Smooth muscle cell (in vitro differentiated cells): ENCODE measurements around the gene LENEP. TPM values are rescaled to one million over a fixed set of nuclear protein-coding genes. Genes with fewer than 3 reads are reported as not detected.

Source experiments
- DNase-seq: peaks from one replicate; lab custom pipeline; 2025; ENCODE audit not compliant: unreplicated experiment; lab: John Stamatoyannopoulos, UW
- H2AFZ ChIP-seq: fragments of 200-600 bp; sonication (generic); 2 replicates; pipeline ENCODE4 v1.6.0; 2016; ENCODE audit warnings: antibody characterized with exemption, low read depth, mild to moderate bottlenecking
- H3F3A ChIP-seq: fragments of 200-600 bp; sonication (generic); 2 replicates; pipeline ENCODE4 v1.6.0; 2017; ENCODE audit warnings: antibody characterized with exemption, low read depth
- H3K27ac ChIP-seq: fragments of 200-600 bp; sonication (generic); 2 replicates; pipeline ENCODE4 v1.5.1; 2016; ENCODE audit warnings: low read depth, mild to moderate bottlenecking
- H3K27me3 ChIP-seq: fragments of 200-600 bp; sonication (generic); 2 replicates; pipeline ENCODE4 v1.6.1; 2016; ENCODE audit warnings: low read depth, mild to moderate bottlenecking
- H3K36me3 ChIP-seq: fragments of 200-600 bp; sonication (generic); 2 replicates; pipeline ENCODE4 v1.5.1; 2016; ENCODE audit warnings: low read depth
- H3K4me1 ChIP-seq: fragments of 200-600 bp; sonication (generic); 2 replicates; pipeline ENCODE4 v1.5.1; 2016; ENCODE audit warnings: low read depth
- H3K4me2 ChIP-seq: fragments of 200-600 bp; sonication (generic); 2 replicates; pipeline ENCODE4 v1.6.0; 2016; ENCODE audit warnings: mild to moderate bottlenecking
- H3K4me3 ChIP-seq: fragments of 200-600 bp; sonication (generic); 2 replicates; pipeline ENCODE4 v1.5.1; 2016; ENCODE audit warnings: mild to moderate bottlenecking
- H3K79me2 ChIP-seq: fragments of 200-600 bp; sonication (generic); 2 replicates; pipeline ENCODE4 v1.6.0; 2016; ENCODE audit warnings: low read depth, mild to moderate bottlenecking
- H3K9ac ChIP-seq: fragments of 200-600 bp; sonication (generic); 2 replicates; pipeline ENCODE4 v1.6.0; 2016; ENCODE audit warnings: low read depth
- H3K9me3 ChIP-seq: fragments of 200-600 bp; sonication (generic); replicated peaks from 2 replicates; pipeline ENCODE4 v1.5.1; 2016; ENCODE audit warnings: low read depth
- H4K20me1 ChIP-seq: fragments of 200-600 bp; sonication (generic); 2 replicates; pipeline ENCODE4 v1.6.0; 2016; ENCODE audit warnings: low read depth
- WGBS: methylation state at CpG from one replicate; pipeline ENCODE4 v1.1.7; 2016; ENCODE audit warnings: low lambda C conversion rate; 5-methylcytosine and 5-hydroxymethylcytosine counted together
- polyA plus RNA-seq: library from polyadenylated mRNA; unstranded; fragments of >200 nt; fragmentation: Nextera tagmentation; extraction: Ambion mirVana; gene quantifications from 2 replicates; pipeline ENCODE4 v1.2.1, GENCODE V29; 2016
- total RNA-seq: library from RNA; depleted of rRNA; stranded (reverse); fragments of >200 nt; gene quantifications from 2 replicates; pipeline ENCODE4 v1.2.3, GENCODE V29; 2014
- TF ChIP-seq, protein P1 (sequence below): fragments of 200-600 bp; sonication (generic); IDR thresholded peaks from 2 replicates; pipeline ENCODE4 v1.5.1; 2017; ENCODE audit warnings: borderline replicate concordance, mild to moderate bottlenecking, antibody characterized with exemption; ENCODE audit not compliant: insufficient read depth, poor library complexity, severe bottlenecking

LENEP gene
- total and polyA plus RNA-seq, 2 experiments from 2014 or later = not detected

DNA sequence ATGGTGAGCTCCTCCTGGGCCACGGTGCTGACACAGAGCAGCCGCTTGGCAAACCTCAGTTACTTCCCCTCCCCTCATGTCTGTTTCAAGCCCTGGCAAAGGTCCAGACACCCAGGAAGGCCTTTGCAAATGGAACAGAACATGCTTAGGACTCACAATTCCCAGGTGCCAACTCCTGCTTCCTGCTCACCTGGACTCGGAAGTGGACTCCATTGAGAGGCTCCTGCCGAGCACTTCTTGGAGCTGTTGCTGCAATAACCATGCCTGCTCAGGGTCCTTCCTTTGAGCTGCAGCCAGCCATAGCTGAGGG is 29.5 kb downstream of the LENEP start:
- H3K79me2 ChIP-seq = no peaks in the 10 kb centered on the region
- H4K20me1 ChIP-seq = no peaks in the 10 kb centered on the region
- H3F3A ChIP-seq = no peaks in the 10 kb centered on the region
- H3K4me3 ChIP-seq = no peak overlapping the region
- peaks cover 4% of the 10 kb centered on the region for H3K4me1 ChIP-seq
- no peak overlapping the region for H3K4me2 ChIP-seq
- TF ChIP-seq, protein P1, sequence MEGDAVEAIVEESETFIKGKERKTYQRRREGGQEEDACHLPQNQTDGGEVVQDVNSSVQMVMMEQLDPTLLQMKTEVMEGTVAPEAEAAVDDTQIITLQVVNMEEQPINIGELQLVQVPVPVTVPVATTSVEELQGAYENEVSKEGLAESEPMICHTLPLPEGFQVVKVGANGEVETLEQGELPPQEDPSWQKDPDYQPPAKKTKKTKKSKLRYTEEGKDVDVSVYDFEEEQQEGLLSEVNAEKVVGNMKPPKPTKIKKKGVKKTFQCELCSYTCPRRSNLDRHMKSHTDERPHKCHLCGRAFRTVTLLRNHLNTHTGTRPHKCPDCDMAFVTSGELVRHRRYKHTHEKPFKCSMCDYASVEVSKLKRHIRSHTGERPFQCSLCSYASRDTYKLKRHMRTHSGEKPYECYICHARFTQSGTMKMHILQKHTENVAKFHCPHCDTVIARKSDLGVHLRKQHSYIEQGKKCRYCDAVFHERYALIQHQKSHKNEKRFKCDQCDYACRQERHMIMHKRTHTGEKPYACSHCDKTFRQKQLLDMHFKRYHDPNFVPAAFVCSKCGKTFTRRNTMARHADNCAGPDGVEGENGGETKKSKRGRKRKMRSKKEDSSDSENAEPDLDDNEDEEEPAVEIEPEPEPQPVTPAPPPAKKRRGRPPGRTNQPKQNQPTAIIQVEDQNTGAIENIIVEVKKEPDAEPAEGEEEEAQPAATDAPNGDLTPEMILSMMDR = no peak
- H2AFZ ChIP-seq = no peak overlapping the region
- no peak overlapping the region for H3K9ac ChIP-seq
- H3K9me3 ChIP-seq = no peaks in the 10 kb centered on the region
- 75% methylated on average over 4 of the region's 4 CpGs for WGBS
- DNase-seq = no peak
- no peaks in the 10 kb centered on the region for H3K27me3 ChIP-seq
- H3K27ac ChIP-seq = no peak overlapping the region
- H3K36me3 ChIP-seq = no peaks in the 10 kb centered on the region

DNA sequence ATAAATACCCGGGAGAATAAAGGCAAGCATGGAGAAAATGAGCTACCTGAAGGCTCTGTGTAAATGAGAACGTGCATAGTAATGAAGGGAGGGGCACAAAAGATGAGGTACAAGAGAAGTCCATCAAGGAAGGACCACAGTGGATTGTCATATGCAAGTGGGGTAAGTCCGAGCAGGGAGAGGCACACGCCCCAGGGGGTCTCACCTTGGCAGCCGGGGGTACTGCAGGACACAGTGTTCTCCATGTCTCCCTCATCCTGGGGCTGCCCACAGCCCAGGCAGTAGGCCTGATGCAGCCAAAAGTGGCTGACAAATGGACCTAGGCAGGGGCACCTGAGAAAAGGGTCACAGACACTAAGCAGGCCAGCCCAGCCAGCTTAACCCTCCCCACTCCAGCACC is 30.2 kb downstream of the LENEP start:
- Histone ChIP-seq H3K9me3 (no peaks in the 10 kb centered on the region), H3K9ac (no peak overlapping the region), H4K20me1 (no peaks in the 10 kb centered on the region), H3K4me2 (no peak overlapping the region), H3K4me3 (no peak overlapping the region), H2AFZ (no peak overlapping the region), H3F3A (no peaks in the 10 kb centered on the region), H3K4me1 (peaks cover 4% of the 10 kb centered on the region), H3K36me3 (no peaks in the 10 kb centered on the region), H3K27me3 (no peaks in the 10 kb centered on the region), H3K27ac (no peak overlapping the region), H3K79me2 (no peaks in the 10 kb centered on the region)
- TF ChIP-seq, protein P1 = no peak
- 88% methylated on average over 5 of the region's 5 CpGs for WGBS
- no peak for DNase-seq

DNA sequence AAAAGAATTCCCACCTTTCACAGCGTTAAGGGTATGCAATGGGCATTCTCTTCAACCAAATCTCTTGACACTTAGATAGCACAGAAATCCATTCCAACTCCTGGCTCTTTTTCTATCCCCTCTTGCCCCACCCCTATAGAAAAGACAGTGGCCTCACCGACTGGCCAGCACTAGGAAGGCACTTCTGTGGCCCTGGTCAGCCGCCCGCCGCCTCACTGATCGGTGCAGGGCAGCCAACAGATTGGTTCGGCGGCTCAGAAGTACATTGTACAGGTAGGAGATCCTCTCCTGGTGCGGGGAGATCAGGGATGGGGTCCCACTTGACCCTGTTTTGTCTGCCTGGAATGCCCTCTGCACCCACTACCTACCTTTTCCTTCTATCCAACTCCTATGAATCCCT is 30.9 kb downstream of the LENEP start:
- DNase-seq = no peak
- WGBS = 92% methylated on average over 9 of the region's 9 CpGs
- no peaks in the 10 kb centered on the region for H3K4me1 ChIP-seq
- no peak overlapping the region for H3K9ac ChIP-seq
- no peaks in the 10 kb centered on the region for H3K27me3 ChIP-seq
- H3K27ac ChIP-seq = no peak overlapping the region
- no peaks in the 10 kb centered on the region for H3K9me3 ChIP-seq
- no peaks in the 10 kb centered on the region for H3K36me3 ChIP-seq
- no peak overlapping the region for H3K4me2 ChIP-seq
- H4K20me1 ChIP-seq = no peaks in the 10 kb centered on the region
- H2AFZ ChIP-seq = no peak overlapping the region
- H3K79me2 ChIP-seq = no peaks in the 10 kb centered on the region
- no peaks in the 10 kb centered on the region for H3F3A ChIP-seq
- H3K4me3 ChIP-seq = no peak overlapping the region
- TF ChIP-seq, protein P1 = no peak

DNA sequence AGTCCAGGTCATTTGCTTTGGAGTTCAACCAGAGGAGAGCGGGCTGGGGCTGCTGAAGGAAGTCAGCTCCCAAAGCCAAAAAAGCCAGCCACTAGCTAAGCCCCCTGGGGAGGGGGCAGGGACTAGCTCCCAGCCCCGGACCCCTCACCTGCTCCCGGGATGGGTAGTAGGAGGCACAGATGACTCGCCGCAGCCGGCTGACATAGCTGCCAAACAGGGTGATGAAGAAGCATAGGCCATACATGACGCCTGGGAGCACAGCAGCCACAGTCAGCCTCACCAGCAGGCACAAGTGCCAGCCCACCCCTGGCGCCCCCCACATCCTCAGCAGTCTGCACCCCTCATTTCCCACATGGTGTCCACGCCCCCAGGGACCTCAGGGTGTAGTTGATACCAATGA is 32.8 kb downstream of the LENEP start:
- TF ChIP-seq, protein P1 = no peak
- Histone ChIP-seq H3K79me2 (no peaks in the 10 kb centered on the region), H2AFZ (no peak overlapping the region), H3K27me3 (no peaks in the 10 kb centered on the region), H3K9ac (no peak overlapping the region), H3K4me1 (no peaks in the 10 kb centered on the region), H3F3A (no peaks in the 10 kb centered on the region), H3K36me3 (no peaks in the 10 kb centered on the region), H3K4me3 (no peak overlapping the region), H4K20me1 (no peaks in the 10 kb centered on the region), H3K4me2 (no peak overlapping the region), H3K9me3 (no peaks in the 10 kb centered on the region), H3K27ac (no peak overlapping the region)
- WGBS = 71% methylated on average over 9 of the region's 9 CpGs
- no peak for DNase-seq
